GM19240 (cell line): ENCODE results near the gene TGM2.

ENCODE experiments used
- DNase-seq: peaks from one replicate; pipeline ENCODE4 v3.0.0; 2011; ENCODE audit warnings: low spot score; ENCODE audit not compliant: insufficient read length

The TGM2 gene

GRCh38 chr20:38145729-38146075 lies 19.4 kb downstream of the TGM2 start:
- DNase-seq: no peak

GRCh38 chr20:38144974-38145728 lies 19.9 kb downstream of the TGM2 start:
- DNase-seq: no peak

GRCh38 chr20:38144598-38144973 lies 20.5 kb downstream of the TGM2 start:
- DNase-seq: no peak

GRCh38 chr20:38143646-38144554 lies 21.2 kb downstream of the TGM2 start:
- no peak for DNase-seq

- no peak for DNase-seq
These were observed 21.8 kb downstream of the TGM2 start for GRCh38 chr20:38143238-38143645.

GRCh38 chr20:38141889-38142494 lies 23.1 kb downstream of the TGM2 start:
- DNase-seq: no peak

GRCh38 chr20:38141204-38141888 lies 23.7 kb downstream of the TGM2 start:
- no peak for DNase-seq

- no peak for DNase-seq
These were observed 24.9 kb downstream of the TGM2 start for GRCh38 chr20:38139977-38140753.

- DNase-seq: no peak
These were observed 25.7 kb downstream of the TGM2 start for GRCh38 chr20:38139156-38139912.

- DNase-seq: no peak
These were observed 26.8 kb downstream of the TGM2 start for GRCh38 chr20:38138086-38138778.

- no peak for DNase-seq
These were observed 27.5 kb downstream of the TGM2 start for GRCh38 chr20:38137441-38138037.

- no peak for DNase-seq
These were observed 28.4 kb downstream of the TGM2 start for GRCh38 chr20:38136421-38137245.

GRCh38 chr20:38135651-38136420 lies 29.2 kb downstream of the TGM2 start:
- no peak for DNase-seq

- DNase-seq: no peak
These were observed 29.8 kb downstream of the TGM2 start for GRCh38 chr20:38135271-38135650.

- no peak for DNase-seq
These were observed 30.4 kb downstream of the TGM2 start for GRCh38 chr20:38134427-38135270.

- no peak for DNase-seq
These were observed 31.2 kb downstream of the TGM2 start for GRCh38 chr20:38133680-38134426.
